K562 (cell line): ENCODE measurements around the gene TTC9C. TPM values are rescaled to one million over a fixed set of nuclear protein-coding genes. Genes with fewer than 3 reads are reported as not detected.

Experiments used
- BHLHE40 ChIP-seq: IDR thresholded peaks from 2 replicates; pipeline ENCODE4 v1.6.1; 2011; ENCODE audit warnings: low read length, improper control_type of control experiment
- BMI1 ChIP-seq: fragments of 150-350 bp; IDR thresholded peaks from 2 replicates; pipeline ENCODE4 v1.6.1; 2014; ENCODE audit warnings: low read length
- CREBBP ChIP-seq: IDR thresholded peaks from one replicate; pipeline ENCODE4 v1.6.1; 2012; ENCODE audit warnings: low read depth, mild to moderate bottlenecking, control low read depth, inconsistent platforms, low read length
- DIDO1 ChIP-seq: fragments of 450-650 bp; IDR thresholded peaks from 2 replicates; pipeline ENCODE4 v1.6.1; 2016; ENCODE audit warnings: low read depth, missing biosample characterization, missing genetic modification characterization
- FOXA1 ChIP-seq: fragments of 450-650 bp; IDR thresholded peaks from 2 replicates; pipeline ENCODE4 v1.6.1; 2016; ENCODE audit warnings: mild to moderate bottlenecking, borderline replicate concordance
- HDAC8 ChIP-seq: fragments of 450-650 bp; IDR thresholded peaks from 2 replicates; pipeline ENCODE4 v1.6.1; 2016; ENCODE audit warnings: mild to moderate bottlenecking, missing genetic modification characterization, moderate library complexity, missing compliant biosample characterization
- MAZ ChIP-seq, 2 experiments: fragments of 450-650 bp in 1 of 2; sonication (generic) in 1 of 2; formaldehyde crosslinking; IDR thresholded peaks in 1 of 2; conservative IDR thresholded peaks in 1 of 2; 2 replicates each; pipeline versions ENCODE4 v1.4.0 to v1.5.0; 2020; ENCODE audit warnings: mild to moderate bottlenecking in 1 of 2, missing genetic modification reagents in 1 of 2
- MCM3 ChIP-seq: fragments of 450-650 bp; IDR thresholded peaks from 2 replicates; pipeline ENCODE4 v1.6.1; 2016
- MIER1 ChIP-seq: fragments of 450-650 bp; IDR thresholded peaks from 2 replicates; pipeline ENCODE4 v1.6.1; 2016; ENCODE audit warnings: antibody characterized with exemption, mild to moderate bottlenecking, low read depth
- MTF1 ChIP-seq: fragments of 250-450 bp; sonication (Bioruptor Pico); IDR thresholded peaks from 2 replicates; pipeline ENCODE4 v1.9.0; 2021; ENCODE audit warnings: moderate library complexity, mild to moderate bottlenecking, inconsistent platforms, borderline replicate concordance
- NCOA6 ChIP-seq: fragments of 450-650 bp; IDR thresholded peaks from 2 replicates; pipeline ENCODE4 v1.6.1; 2017; ENCODE audit warnings: mild to moderate bottlenecking
- PTRF ChIP-seq: fragments of 450-650 bp; IDR thresholded peaks from 2 replicates; pipeline ENCODE4 v1.6.1; 2016; ENCODE audit warnings: mild to moderate bottlenecking, missing genetic modification characterization, missing compliant biosample characterization
- RFX1 ChIP-seq: fragments of 450-650 bp; IDR thresholded peaks from 2 replicates; pipeline ENCODE4 v1.6.1; 2016; ENCODE audit warnings: mild to moderate bottlenecking, moderate library complexity
- SETDB1 ChIP-seq: IDR thresholded peaks from one replicate; pipeline ENCODE4 v1.6.1; 2012; ENCODE audit warnings: low read length, control low read depth, inconsistent platforms
- SFPQ ChIP-seq: fragments of 200-400 bp; formaldehyde crosslinking; IDR thresholded peaks from 2 replicates; pipeline ENCODE4 v1.6.1; 2017; ENCODE audit warnings: mild to moderate bottlenecking, low read depth, low read length, moderate library complexity
- SMARCC2 ChIP-seq: fragments of 450-650 bp; IDR thresholded peaks from 2 replicates; pipeline ENCODE4 v1.6.1; 2017; ENCODE audit warnings: antibody characterized with exemption, moderate library complexity, mild to moderate bottlenecking, low read depth
- TSHZ1 ChIP-seq: fragments of 250-450 bp; sonication (Bioruptor Pico); IDR thresholded peaks from 2 replicates; pipeline ENCODE4 v1.4.0; 2020; ENCODE audit warnings: mild to moderate bottlenecking, moderate library complexity
- ZZZ3 ChIP-seq: fragments of 450-650 bp; IDR thresholded peaks from 2 replicates; pipeline ENCODE4 v1.6.1; 2016; ENCODE audit warnings: antibody characterized with exemption, mild to moderate bottlenecking, moderate library complexity
- polyA plus RNA-seq, 8 experiments: library from polyadenylated mRNA; depleted of rRNA in 4 of 8; stranded (reverse) in 5 of 8; unstranded in 3 of 8; fragments of >200 nt; fragmentation: Nextera tagmentation in 2 of 8; fragmentation: Illumina TruSeq in 1 of 8; extraction: Ambion mirVana in 2 of 8; extraction: Trizol in 1 of 8; gene quantifications; 2 replicates each; pipeline versions ENCODE4 v1.2.1 to v1.2.3, GENCODE V29; 2011 to 2014; ENCODE audit warnings: inconsistent platforms in 1 of 8, missing spikeins in 1 of 8
- total RNA-seq, 7 experiments: library from RNA; depleted of rRNA in 6 of 7; stranded (reverse); fragments of >200 nt in 6 of 7; fragmentation: Illumina TruSeq in 2 of 7; extraction: Trizol in 2 of 7; gene quantifications; 2 replicates each; pipeline versions ENCODE4 v1.2.1 to v1.2.3, GENCODE V29; 2011 to 2021; ENCODE audit warnings: low replicate concordance in 1 of 7
- TF ChIP-seq, protein P1 (sequence below): sonication (generic); formaldehyde crosslinking; IDR thresholded peaks from 2 replicates; pipeline ENCODE4 v1.8.0; 2022; ENCODE audit warnings: mild to moderate bottlenecking, missing genetic modification reagents

TTC9C gene
- total and polyA plus RNA-seq, 9 of the 15 experiments (the other 6 are each of a cell fraction or from before 2014, with no cell fraction given) = 32.8 to 59.0 (median 37.1) TPM

GRCh38 chr11:62727165-62727871 lies 968 bp upstream of the TTC9C start, which contains the start of gene HNRNPUL2 (continued):
- TF ChIP-seq, protein P1, sequence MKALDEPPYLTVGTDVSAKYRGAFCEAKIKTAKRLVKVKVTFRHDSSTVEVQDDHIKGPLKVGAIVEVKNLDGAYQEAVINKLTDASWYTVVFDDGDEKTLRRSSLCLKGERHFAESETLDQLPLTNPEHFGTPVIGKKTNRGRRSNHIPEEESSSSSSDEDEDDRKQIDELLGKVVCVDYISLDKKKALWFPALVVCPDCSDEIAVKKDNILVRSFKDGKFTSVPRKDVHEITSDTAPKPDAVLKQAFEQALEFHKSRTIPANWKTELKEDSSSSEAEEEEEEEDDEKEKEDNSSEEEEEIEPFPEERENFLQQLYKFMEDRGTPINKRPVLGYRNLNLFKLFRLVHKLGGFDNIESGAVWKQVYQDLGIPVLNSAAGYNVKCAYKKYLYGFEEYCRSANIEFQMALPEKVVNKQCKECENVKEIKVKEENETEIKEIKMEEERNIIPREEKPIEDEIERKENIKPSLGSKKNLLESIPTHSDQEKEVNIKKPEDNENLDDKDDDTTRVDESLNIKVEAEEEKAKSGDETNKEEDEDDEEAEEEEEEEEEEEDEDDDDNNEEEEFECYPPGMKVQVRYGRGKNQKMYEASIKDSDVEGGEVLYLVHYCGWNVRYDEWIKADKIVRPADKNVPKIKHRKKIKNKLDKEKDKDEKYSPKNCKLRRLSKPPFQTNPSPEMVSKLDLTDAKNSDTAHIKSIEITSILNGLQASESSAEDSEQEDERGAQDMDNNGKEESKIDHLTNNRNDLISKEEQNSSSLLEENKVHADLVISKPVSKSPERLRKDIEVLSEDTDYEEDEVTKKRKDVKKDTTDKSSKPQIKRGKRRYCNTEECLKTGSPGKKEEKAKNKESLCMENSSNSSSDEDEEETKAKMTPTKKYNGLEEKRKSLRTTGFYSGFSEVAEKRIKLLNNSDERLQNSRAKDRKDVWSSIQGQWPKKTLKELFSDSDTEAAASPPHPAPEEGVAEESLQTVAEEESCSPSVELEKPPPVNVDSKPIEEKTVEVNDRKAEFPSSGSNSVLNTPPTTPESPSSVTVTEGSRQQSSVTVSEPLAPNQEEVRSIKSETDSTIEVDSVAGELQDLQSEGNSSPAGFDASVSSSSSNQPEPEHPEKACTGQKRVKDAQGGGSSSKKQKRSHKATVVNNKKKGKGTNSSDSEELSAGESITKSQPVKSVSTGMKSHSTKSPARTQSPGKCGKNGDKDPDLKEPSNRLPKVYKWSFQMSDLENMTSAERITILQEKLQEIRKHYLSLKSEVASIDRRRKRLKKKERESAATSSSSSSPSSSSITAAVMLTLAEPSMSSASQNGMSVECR (CRISPR knock-in tag) = peak; percentile 94; the same call in 1 of the 2 replicates
- peak; percentile 85 to 92 for TF ChIP-seq MAZ (CRISPR knock-in tag; conservative IDR thresholded peaks at IDR 0.05 in 1 of 2, IDR thresholded peaks at IDR 0.05 in 1 of 2)
- TF ChIP-seq PTRF = no peak
- no peak for TF ChIP-seq MIER1
- TF ChIP-seq RFX1 = no peak
- no peak for TF ChIP-seq MCM3
- TF ChIP-seq BHLHE40 = peak; percentile 83
- TF ChIP-seq ZZZ3 = no peak
- peak; percentile 61; the same call in 1 of the 2 replicates for TF ChIP-seq HDAC8 (tag)
- no peak for TF ChIP-seq BMI1
- no peak for TF ChIP-seq SFPQ
- TF ChIP-seq DIDO1 = no peak
- TF ChIP-seq FOXA1 = no peak
- no peak for TF ChIP-seq NCOA6
- no peak for TF ChIP-seq TSHZ1 (CRISPR knock-in tag)
- no peak for TF ChIP-seq SMARCC2
- no peak for TF ChIP-seq MTF1
- TF ChIP-seq CREBBP = no peak
- no peak for TF ChIP-seq SETDB1
